ENCODE results near the gene TMEM38A. TPM values are rescaled to one million over a fixed set of nuclear protein-coding genes. Genes with fewer than 3 reads are reported as not detected.
A peak's percentile ranks its signal among the peaks of the same experiment; 100 is the strongest.

Gene TMEM38A
- total and polyA plus RNA-seq, 3 donors from 2014 or later, result 12.5 to 18.8 (median 17.7) TPM

GRCh38 chr19:16628183-16628983, 32.6 kb upstream of the TMEM38A start, which contains the start of gene MED26:
TSS of gene MED26 (minus strand) at chr19:16628204. CDS start at chr19:16627943, 261 bp downstream.
- Histone ChIP-seq H3K36me3 (ENCODE audit: low read depth, missing control alignments) (no peaks in the 10 kb centered on the region), H3K27me3 (no peaks in the 10 kb centered on the region), H3K4me1 (peaks cover 29% of the 10 kb centered on the region), H3K27ac (peak within 1 kb of the TSS; percentile 98), H3K4me3 (peak within 1 kb of the TSS; percentile 98 to 100), H3K9me3 (no peaks in the 10 kb centered on the region)
- DNase-seq, result peak; percentile 97
- WGBS, 2 donors, result 0% methylated on average over 12 to 59 of the region's 98 CpGs
- peak in 1 of 3 experiments; percentile 9 for TF ChIP-seq CTCF (IDR thresholded peaks at IDR 0.05)
- TF ChIP-seq POLR2A (IDR thresholded peaks at IDR 0.05), result peak; percentile 54
- intact Hi-C loops (cut with DNase I; ENCODE audit: low total_unique reads), result no loop called here

GRCh38 chr19:16628984-16629691, 31.8 kb upstream of the TMEM38A start:
- Histone ChIP-seq H3K36me3 (ENCODE audit: low read depth, missing control alignments) (no peaks in the 10 kb centered on the region), H3K27me3 (no peaks in the 10 kb centered on the region), H3K4me3 (peak overlapping the region; percentile 98 to 100), H3K4me1 (peaks cover 29% of the 10 kb centered on the region), H3K27ac (peak overlapping the region; percentile 98), H3K9me3 (no peaks in the 10 kb centered on the region)
- intact Hi-C loops (cut with DNase I; ENCODE audit: low total_unique reads), result no loop called here
- 1 to 4% methylated on average over 18 to 23 of the region's 23 CpGs for WGBS, 2 donors
- TF ChIP-seq POLR2A (IDR thresholded peaks at IDR 0.05), result no peak
- TF ChIP-seq CTCF (IDR thresholded peaks at IDR 0.05), result no peak
- peak; percentile 79 for DNase-seq

GRCh38 chr19:16631465-16631864, 29.5 kb upstream of the TMEM38A start:
- 85 to 90% methylated on average over 6 of the region's 6 CpGs for WGBS, 2 donors
- intact Hi-C loops (cut with DNase I; ENCODE audit: low total_unique reads), result no loop called here
- Histone ChIP-seq H3K27ac (no peak overlapping the region), H3K27me3 (no peaks in the 10 kb centered on the region), H3K9me3 (no peaks in the 10 kb centered on the region), H3K4me1 (peaks cover 18% of the 10 kb centered on the region), H3K36me3 (ENCODE audit: low read depth, missing control alignments) (no peaks in the 10 kb centered on the region), H3K4me3 (no peak overlapping the region)
- DNase-seq, result no peak
- TF ChIP-seq POLR2A (IDR thresholded peaks at IDR 0.05) (no peak), CTCF (IDR thresholded peaks at IDR 0.05) (no peak)

- intact Hi-C loops (cut with DNase I; ENCODE audit: low total_unique reads), result no loop called here
- no peaks in the 10 kb centered on the region for H3K36me3 ChIP-seq (ENCODE audit: low read depth, missing control alignments)
- no peak for DNase-seq
- no peaks in the 10 kb centered on the region for H3K4me1 ChIP-seq
- no peak overlapping the region for H3K4me3 ChIP-seq
- TF ChIP-seq CTCF (IDR thresholded peaks at IDR 0.05) (no peak), POLR2A (IDR thresholded peaks at IDR 0.05) (no peak)
- H3K27ac ChIP-seq, result no peak overlapping the region
- H3K9me3 ChIP-seq, result no peaks in the 10 kb centered on the region
- H3K27me3 ChIP-seq, result no peaks in the 10 kb centered on the region
Observed at GRCh38 chr19:16637535-16637934, 23.4 kb upstream of the TMEM38A start.

Measured in testis (tissue), 3 donors.